ENCODE measurements around the gene DLL4.

Gene DLL4

GRCh38 chr15:40927873-40928806 is 1.0 kb upstream of the DLL4 start:
- no peak for DNase-seq

GRCh38 chr15:40929660-40930429 is 705 bp downstream of the DLL4 start:
- DNase-seq, result no peak

GRCh38 chr15:40930430-40931299 is 1.5 kb downstream of the DLL4 start:
- DNase-seq, result no peak

- DNase-seq, result no peak
Measured at GRCh38 chr15:40931300-40932142, 2.4 kb downstream of the DLL4 start.

- DNase-seq, result no peak
Measured at GRCh38 chr15:40932156-40932555, 3.0 kb downstream of the DLL4 start.

- no peak for DNase-seq
Measured at GRCh38 chr15:40932649-40933516, 3.7 kb downstream of the DLL4 start.

- DNase-seq, result no peak
Measured at GRCh38 chr15:40933517-40933902, 4.4 kb downstream of the DLL4 start.

- no peak for DNase-seq
Measured at GRCh38 chr15:40934457-40934856, 5.3 kb downstream of the DLL4 start.

- DNase-seq, result no peak
Measured at GRCh38 chr15:40936234-40936708, 7.1 kb downstream of the DLL4 start.

- no peak for DNase-seq
Measured at GRCh38 chr15:40936709-40937666, 7.8 kb downstream of the DLL4 start.

- DNase-seq, result no peak
Measured at GRCh38 chr15:40937762-40938535, 8.8 kb downstream of the DLL4 start.

- DNase-seq, result no peak
Measured at GRCh38 chr15:40938536-40938870, 9.4 kb downstream of the DLL4 start.

- no peak for DNase-seq
Measured at GRCh38 chr15:40940296-40940801, 11.2 kb downstream of the DLL4 start.

- no peak for DNase-seq
Measured at GRCh38 chr15:40941068-40941527, 12.0 kb downstream of the DLL4 start.

- DNase-seq, result peak; percentile 53
Measured at GRCh38 chr15:40941528-40942336, 12.6 kb downstream of the DLL4 start.

GRCh38 chr15:40942337-40942854 is 13.3 kb downstream of the DLL4 start:
- no peak for DNase-seq

GRCh38 chr15:40942878-40943277 is 13.7 kb downstream of the DLL4 start:
- no peak for DNase-seq
